WTC11 (cell line): ENCODE measurements around the gene VAT1.

Experiments
- AFF4 ChIP-seq: sonication (generic); formaldehyde crosslinking; IDR thresholded peaks from 2 replicates; pipeline ENCODE4 v1.8.1; 2023; ENCODE audit warnings: mild to moderate bottlenecking, missing genetic modification reagents, borderline replicate concordance
- ATF6 ChIP-seq: sonication (generic); formaldehyde crosslinking; IDR thresholded peaks from 2 replicates; pipeline ENCODE4 v1.8.1; 2023; ENCODE audit warnings: mild to moderate bottlenecking, missing genetic modification reagents
- CBFB ChIP-seq: sonication (generic); formaldehyde crosslinking; IDR thresholded peaks from 2 replicates; pipeline ENCODE4 v1.8.1; 2022; ENCODE audit warnings: mild to moderate bottlenecking, low read depth, missing genetic modification reagents
- CTCF ChIP-seq: fragments of 200-600 bp; IDR thresholded peaks from 2 replicates; pipeline ENCODE4 v1.8.0; 2022; ENCODE audit warnings: antibody characterized with exemption
- GABPB1 ChIP-seq: sonication (generic); formaldehyde crosslinking; IDR thresholded peaks from 2 replicates; pipeline ENCODE4 v1.8.1; 2023; ENCODE audit warnings: mild to moderate bottlenecking, missing genetic modification reagents
- MAX ChIP-seq: sonication (generic); formaldehyde crosslinking; IDR thresholded peaks from 2 replicates; pipeline ENCODE4 v1.8.0; 2022; ENCODE audit warnings: mild to moderate bottlenecking, missing genetic modification reagents
- NFE2L1 ChIP-seq: sonication (generic); formaldehyde crosslinking; IDR thresholded peaks from 2 replicates; pipeline ENCODE4 v1.8.1; 2023; ENCODE audit warnings: missing genetic modification reagents
- NR2C2 ChIP-seq: sonication (generic); formaldehyde crosslinking; IDR thresholded peaks from 2 replicates; pipeline ENCODE4 v1.8.0; 2022; ENCODE audit warnings: mild to moderate bottlenecking, missing genetic modification reagents
- SP1 ChIP-seq: sonication (generic); formaldehyde crosslinking; conservative IDR thresholded peaks from 2 replicates; pipeline ENCODE4 v1.8.1; 2022; ENCODE audit warnings: missing genetic modification reagents
- STAT6 ChIP-seq: sonication (generic); formaldehyde crosslinking; conservative IDR thresholded peaks from 2 replicates; pipeline ENCODE4 v1.8.1; 2023; ENCODE audit warnings: mild to moderate bottlenecking, low read depth, missing genetic modification reagents, moderate library complexity
- TEAD4 ChIP-seq: sonication (generic); formaldehyde crosslinking; IDR thresholded peaks from 2 replicates; pipeline ENCODE4 v1.8.0; 2022; ENCODE audit warnings: mild to moderate bottlenecking, missing genetic modification reagents
- ZMAT4 ChIP-seq: fragments of 250-450 bp; sonication (Bioruptor Pico); IDR thresholded peaks from 2 replicates; pipeline ENCODE4 v1.9.0; 2021; ENCODE audit warnings: mild to moderate bottlenecking
- ZNF317 ChIP-seq: sonication (generic); formaldehyde crosslinking; IDR thresholded peaks from 2 replicates; pipeline ENCODE4 v1.8.1; 2023; ENCODE audit warnings: low read depth, mild to moderate bottlenecking, moderate library complexity, missing genetic modification reagents, borderline replicate concordance
- ZNF423 ChIP-seq: fragments of 250-450 bp; sonication (Bioruptor Pico); IDR thresholded peaks from 2 replicates; pipeline ENCODE4 v2.1.2; 2022; ENCODE audit warnings: mild to moderate bottlenecking, moderate library complexity

- TF ChIP-seq TEAD4 (no peak), ZMAT4 (CRISPR knock-in tag) (no peak), MAX (CRISPR knock-in tag) (no peak), ATF6 (CRISPR knock-in tag) (no peak), NR2C2 (no peak), ZNF423 (no peak), CBFB (CRISPR knock-in tag) (no peak), SP1 (CRISPR knock-in tag) (no peak), CTCF (no peak), GABPB1 (CRISPR knock-in tag) (no peak), ZNF317 (no peak), AFF4 (CRISPR knock-in tag) (no peak), NFE2L1 (CRISPR knock-in tag) (no peak), STAT6 (CRISPR knock-in tag) (no peak)
Measured at GRCh38 chr17:42969001-42969581, 53.1 kb downstream of the VAT1 start.
